HCT116 (cell line): ENCODE measurements around the gene SEMA3E. TPM values are rescaled to one million over a fixed set of nuclear protein-coding genes. Genes with fewer than 3 reads are reported as not detected.

ENCODE experiments used
- ATAC-seq: fragments of 200-7000 bp; cut with Tn5 transposase; 2 replicates; pipeline ENCODE4 v1.9.1; 2020; ENCODE audit warnings: mild to moderate bottlenecking, moderate library complexity
- BruUV-seq: library from RNA; stranded (reverse); fragments of 400-500 nt; replicated peaks from 2 replicates; lab custom pipeline; 2021; lab: Mats Ljungman, UMichigan
- CTCF ChIA-PET: fragments of 300-600 bp; sonication (Branson Sonifier 250); formaldehyde crosslinking; loops from one replicate; lab custom pipeline; 2021; ENCODE audit warnings: antibody characterized with exemption; lab: Charles Lee
- POLR2A ChIA-PET: fragments of 300-600, 350-600 bp; sonication (Branson Sonifier 250); formaldehyde crosslinking; loops from one replicate; lab custom pipeline; 2021; ENCODE audit warnings: antibody characterized with exemption; lab: Charles Lee
- RAD21 ChIA-PET, 2 experiments: fragments of 300-600 bp; sonication (Branson Sonifier 250); formaldehyde crosslinking; loops; one replicate each; lab custom pipeline; 2023; ENCODE audit warnings: low total read pairs in 2 of 2; ENCODE audit not compliant: uncharacterized antibody in 2 of 2, unreplicated experiment in 2 of 2, low non-redundant PET in 1 of 2; lab: Charles Lee
- DNase-seq: peaks from one replicate; pipeline ENCODE4 v3.0.0-alpha.2; 2010; ENCODE audit warnings: low read depth, low spot score
- H2AFZ ChIP-seq: fragments of 200-600 bp; shearing (Covaris generic), sonication (generic); 2 replicates; pipeline ENCODE4 v1.6.1; 2017; ENCODE audit warnings: low read depth, mixed run types, mixed read lengths, antibody characterized with exemption, low read length; ENCODE audit not compliant: poor library complexity, severe bottlenecking
- H3K27ac ChIP-seq: 2 replicates; pipeline ENCODE4 v1.5.1; 2012; ENCODE audit warnings: low read depth, low read length
- H3K27me3 ChIP-seq: fragments of 200-600 bp; sonication (generic); 2 replicates; pipeline ENCODE4 v1.6.1; 2016; ENCODE audit warnings: mixed run types, low read length, mixed read lengths; ENCODE audit not compliant: insufficient read depth
- H3K36me3 ChIP-seq, 2 experiments: fragments of 200-500 bp in 1 of 2; fragments of 200-600 bp in 1 of 2; sonication (Bioruptor generic) in 1 of 2; sonication (generic) in 1 of 2; 2 replicates each; pipeline versions ENCODE4 v1.5.1 to v1.6.1; 2014 to 2016; ENCODE audit warnings: low read length in 2 of 2, inconsistent platforms in 1 of 2, mixed read lengths in 1 of 2, mixed run types in 1 of 2; ENCODE audit not compliant: insufficient read depth in 2 of 2, control insufficient read depth in 1 of 2
- H3K4me1 ChIP-seq, 2 experiments: fragments of 200-600 bp in 1 of 2; sonication (generic) in 1 of 2; 2 replicates each; pipeline versions ENCODE4 v1.5.1 to v1.6.1; 2012 to 2017; ENCODE audit warnings: low read length in 2 of 2, inconsistent platforms in 1 of 2, mild to moderate bottlenecking in 1 of 2, mixed read lengths in 1 of 2, mixed run types in 1 of 2, moderate library complexity in 1 of 2; ENCODE audit not compliant: insufficient read depth in 2 of 2, control insufficient read depth in 1 of 2
- H3K4me2 ChIP-seq: fragments of 200-600 bp; sonication (generic); 2 replicates; pipeline ENCODE4 v1.6.1; 2017; ENCODE audit warnings: mixed run types, low read length, mixed read lengths
- H3K4me3 ChIP-seq, 2 experiments: fragments of 200-600 bp in 1 of 2; sonication (generic) in 1 of 2; replicated peaks in 1 of 2; 2 replicates each; pipeline ENCODE4 v1.5.1; 2011 to 2016; ENCODE audit warnings: low read length in 2 of 2, control low read depth in 1 of 2, low read depth in 1 of 2, mild to moderate bottlenecking in 1 of 2, mixed read lengths in 1 of 2, mixed run types in 1 of 2
- H3K79me2 ChIP-seq: fragments of 200-600 bp; sonication (generic); 2 replicates; pipeline ENCODE4 v1.6.1; 2017; ENCODE audit warnings: mild to moderate bottlenecking, mixed run types, low read length, moderate library complexity, mixed read lengths; ENCODE audit not compliant: insufficient read depth
- H3K9ac ChIP-seq: fragments of 200-600 bp; sonication (generic); 2 replicates; pipeline ENCODE4 v1.6.1; 2016; ENCODE audit warnings: low read length, mixed read lengths
- H3K9me2 ChIP-seq: fragments of 200-600 bp; sonication (generic), shearing (Covaris generic); 2 replicates; pipeline ENCODE4 v1.6.1; 2017; ENCODE audit warnings: mixed run types, mild to moderate bottlenecking, moderate library complexity; ENCODE audit not compliant: insufficient read depth
- H3K9me3 ChIP-seq, 2 experiments: fragments of 200-500 bp in 1 of 2; fragments of 200-600 bp in 1 of 2; sonication (Bioruptor generic) in 1 of 2; sonication (generic) in 1 of 2; 2 replicates each; pipeline ENCODE4 v1.6.1; 2014 to 2017; ENCODE audit warnings: low read length in 2 of 2, mixed read lengths in 2 of 2, inconsistent platforms in 1 of 2, low read depth in 1 of 2, mild to moderate bottlenecking in 1 of 2, mixed run types in 1 of 2, moderate library complexity in 1 of 2; ENCODE audit not compliant: control insufficient read depth in 1 of 2, insufficient read depth in 1 of 2
- H4K20me1 ChIP-seq: fragments of 200-600 bp; sonication (generic), shearing (Covaris generic); 2 replicates; pipeline ENCODE4 v1.6.1; 2017; ENCODE audit warnings: mixed run types, mild to moderate bottlenecking, moderate library complexity; ENCODE audit not compliant: insufficient read depth
- JUND ChIP-seq: IDR thresholded peaks from 2 replicates; pipeline ENCODE4 v1.6.1; 2012
- POLR2A ChIP-seq: IDR thresholded peaks from 2 replicates; pipeline ENCODE4 v1.7.0; 2011; ENCODE audit warnings: borderline replicate concordance; ENCODE audit not compliant: insufficient read depth, insufficient read length; ENCODE audit errors: extremely low read depth
- REST ChIP-seq: IDR thresholded peaks from 2 replicates; pipeline ENCODE4 v1.6.1; 2012; ENCODE audit warnings: low read depth
- SRF ChIP-seq: IDR thresholded peaks from 2 replicates; pipeline ENCODE4 v1.6.1; 2012; ENCODE audit warnings: low read depth
- ZBTB33 ChIP-seq: IDR thresholded peaks from 2 replicates; pipeline ENCODE4 v1.6.1; 2011; ENCODE audit warnings: mild to moderate bottlenecking, low read length, moderate library complexity; ENCODE audit not compliant: insufficient replicate concordance; ENCODE audit errors: extremely low read depth
- intact Hi-C: fragments of 100-400 bp; cut with micrococcal nuclease; formaldehyde crosslinking; loops from 2 replicates; pipeline ENCODE4 v1.10.0; 2022
- total RNA-seq: library from RNA; stranded (reverse); gene quantifications from one replicate; pipeline ENCODE4 v1.2.1, GENCODE V29; 2021; ENCODE audit not compliant: unreplicated experiment

Gene SEMA3E
- total RNA-seq, 1 experiment from 2014 or later, result 1.6 TPM

GRCh38 chr7:83528925-83529423 is 120.0 kb downstream of the SEMA3E start:
- Histone ChIP-seq H3K4me2 (no peak overlapping the region), H3K27me3 (no peaks in the 10 kb centered on the region), H3K4me3 (no peak overlapping the region), H4K20me1 (no peaks in the 10 kb centered on the region), H3K4me1 (peaks cover 0 to 8% of the 10 kb centered on the region in 2 experiments; a peak in 2 of 4 replicates), H3K79me2 (no peaks in the 10 kb centered on the region), H2AFZ (peak overlapping the region; percentile 0), H3K9me3 (no peaks in the 10 kb centered on the region), H3K9ac (no peak overlapping the region), H3K27ac (no peak overlapping the region), H3K9me2 (0 out of 2 replicates have a peak, but pooled peaks cover 4% of the 10 kb centered on the region), H3K36me3 (no peaks in the 10 kb centered on the region)
- intact Hi-C loops, result no loop called here
- ChIA-PET CTCF (no interaction called here), POLR2A (no interaction called here), RAD21 (no interaction called here)
- no peak for TF ChIP-seq REST
- TF ChIP-seq SRF, result no peak
- no peak for TF ChIP-seq JUND
- TF ChIP-seq ZBTB33, result no peak
- TF ChIP-seq POLR2A, result no peak
- no TSS peak for BruUV-seq
- ATAC-seq, result no peak
- DNase-seq, result no peak
